Subcutaneous adipose tissue (tissue), 4 donors: ENCODE data around the gene TOMM40L. TPM values are rescaled to one million over a fixed set of nuclear protein-coding genes. Genes with fewer than 3 reads are reported as not detected.

Experiments
- total RNA-seq, 4 donors: library from RNA; depleted of rRNA; stranded (reverse); fragments of >200 nt; gene quantifications; one replicate each; pipeline ENCODE4 v1.1.0, GENCODE V29; 2016
- TF ChIP-seq, protein P1 (sequence below): fragments of 450-650 bp; IDR thresholded peaks from one replicate; pipeline ENCODE4 v1.5.1; 2016; ENCODE audit warnings: low read depth, mild to moderate bottlenecking, control low read depth, antibody characterized with exemption, moderate library complexity

Gene TOMM40L
- total RNA-seq, 4 donors from 2014 or later: 7.5 to 10.6 (median 9.9) TPM

DNA sequence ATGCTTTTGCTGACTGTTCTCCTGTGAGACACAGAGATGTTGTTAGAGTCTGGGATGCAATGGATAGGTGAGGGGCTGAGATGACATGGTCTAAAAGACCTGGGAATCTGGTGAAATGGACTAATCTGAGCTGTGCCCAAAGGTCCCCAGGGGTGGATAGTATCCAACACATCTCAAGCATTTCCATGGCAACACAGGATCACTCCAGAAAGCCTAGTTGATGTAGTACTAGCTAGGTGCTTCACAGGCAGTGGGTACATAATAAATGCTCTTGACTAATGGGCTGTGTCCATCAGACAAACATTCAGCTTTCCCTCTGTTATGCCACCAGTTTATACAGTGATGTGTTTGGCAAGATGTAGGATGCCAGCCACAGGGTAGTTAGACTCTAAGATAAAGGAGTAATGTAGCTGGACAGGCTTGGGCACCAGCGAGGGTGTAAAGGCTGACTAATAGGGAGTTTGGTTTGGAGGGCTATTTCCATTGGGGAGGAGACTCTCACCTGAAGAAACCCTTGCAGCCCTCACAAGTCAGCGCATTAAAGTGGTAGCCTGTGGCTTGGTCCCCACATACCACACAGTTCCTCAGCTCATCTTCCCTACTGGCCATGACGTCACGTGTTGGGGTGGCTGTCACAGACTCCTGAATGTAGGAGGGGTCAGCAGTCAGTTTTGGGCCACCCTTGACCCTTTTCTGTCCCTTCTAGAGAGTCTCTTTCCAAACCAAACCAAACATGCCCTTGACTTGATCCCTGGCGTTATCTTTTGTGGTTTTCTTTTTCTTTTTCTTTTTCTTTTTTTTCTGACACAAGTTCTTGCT, 10.3 kb downstream of the TOMM40L start:
- TF ChIP-seq, protein P1, sequence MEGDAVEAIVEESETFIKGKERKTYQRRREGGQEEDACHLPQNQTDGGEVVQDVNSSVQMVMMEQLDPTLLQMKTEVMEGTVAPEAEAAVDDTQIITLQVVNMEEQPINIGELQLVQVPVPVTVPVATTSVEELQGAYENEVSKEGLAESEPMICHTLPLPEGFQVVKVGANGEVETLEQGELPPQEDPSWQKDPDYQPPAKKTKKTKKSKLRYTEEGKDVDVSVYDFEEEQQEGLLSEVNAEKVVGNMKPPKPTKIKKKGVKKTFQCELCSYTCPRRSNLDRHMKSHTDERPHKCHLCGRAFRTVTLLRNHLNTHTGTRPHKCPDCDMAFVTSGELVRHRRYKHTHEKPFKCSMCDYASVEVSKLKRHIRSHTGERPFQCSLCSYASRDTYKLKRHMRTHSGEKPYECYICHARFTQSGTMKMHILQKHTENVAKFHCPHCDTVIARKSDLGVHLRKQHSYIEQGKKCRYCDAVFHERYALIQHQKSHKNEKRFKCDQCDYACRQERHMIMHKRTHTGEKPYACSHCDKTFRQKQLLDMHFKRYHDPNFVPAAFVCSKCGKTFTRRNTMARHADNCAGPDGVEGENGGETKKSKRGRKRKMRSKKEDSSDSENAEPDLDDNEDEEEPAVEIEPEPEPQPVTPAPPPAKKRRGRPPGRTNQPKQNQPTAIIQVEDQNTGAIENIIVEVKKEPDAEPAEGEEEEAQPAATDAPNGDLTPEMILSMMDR: no peak

DNA sequence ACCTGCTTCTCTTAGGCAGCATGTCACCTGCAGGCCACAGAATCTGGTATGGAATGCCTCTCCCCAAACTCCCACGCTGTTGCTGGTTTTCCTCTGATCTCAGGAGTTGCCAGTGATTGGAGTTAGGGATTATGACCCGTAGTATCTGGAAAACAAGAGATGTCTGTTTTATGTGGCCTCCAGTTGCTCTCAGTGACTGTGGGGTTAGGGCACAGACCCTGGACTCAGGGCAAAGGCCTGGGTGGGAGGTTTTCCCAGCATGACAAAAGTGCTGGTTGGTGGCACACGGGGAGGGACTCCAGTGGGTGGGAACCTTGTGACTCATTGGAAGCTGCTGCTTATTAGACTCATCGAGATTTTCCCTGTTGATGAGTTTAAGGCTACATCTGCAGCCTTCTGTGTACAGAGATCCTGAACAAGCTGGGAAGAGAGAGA, 12.2 kb downstream of the TOMM40L start, which contains the start of gene NR1I3:
NR1I3 (minus strand) TSS at position 165 of the 435 bp plus-strand sequence. CDS start 1,638 bp downstream, outside the sequence.
- TF ChIP-seq, protein P1: no peak

DNA sequence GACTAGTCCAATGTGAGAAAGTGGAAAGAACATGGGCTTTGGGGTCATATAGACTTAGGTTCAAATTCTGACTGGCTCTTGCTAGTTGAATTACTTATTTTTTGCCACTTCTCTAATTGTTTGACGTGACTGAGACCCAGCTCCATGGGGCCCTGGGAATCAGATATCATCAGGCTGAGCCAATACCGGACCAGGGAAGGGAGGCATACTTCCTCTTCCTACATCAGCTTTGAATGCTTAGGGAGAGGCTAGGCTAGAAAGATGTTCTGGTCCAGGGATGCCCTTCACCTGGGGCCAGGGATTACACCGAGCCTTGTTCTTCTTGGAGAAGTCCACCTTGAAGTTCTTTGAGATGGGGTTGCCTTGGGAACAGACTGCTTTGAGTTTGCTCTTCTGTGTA, 15.8 kb downstream of the TOMM40L start:
- TF ChIP-seq, protein P1: no peak

DNA sequence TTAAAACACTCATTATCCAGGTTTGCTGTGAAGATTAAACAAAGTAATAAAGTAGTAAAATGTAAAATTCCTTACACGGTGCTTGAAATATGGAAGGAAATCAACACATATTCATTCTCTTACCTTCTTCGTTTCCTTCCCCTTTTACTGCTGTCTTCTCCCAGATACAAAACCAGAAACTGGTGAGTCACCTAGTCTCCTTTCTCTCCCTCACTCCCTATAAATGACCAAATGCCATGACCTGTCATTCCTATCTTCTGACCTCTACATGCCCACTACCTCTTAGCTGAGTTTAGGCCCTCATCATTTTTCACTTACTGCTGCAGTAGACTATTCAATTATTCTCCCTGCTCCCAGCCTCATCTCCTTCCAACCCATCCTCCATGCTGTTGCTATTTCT, 16.5 kb downstream of the TOMM40L start:
- TF ChIP-seq, protein P1: no peak

DNA sequence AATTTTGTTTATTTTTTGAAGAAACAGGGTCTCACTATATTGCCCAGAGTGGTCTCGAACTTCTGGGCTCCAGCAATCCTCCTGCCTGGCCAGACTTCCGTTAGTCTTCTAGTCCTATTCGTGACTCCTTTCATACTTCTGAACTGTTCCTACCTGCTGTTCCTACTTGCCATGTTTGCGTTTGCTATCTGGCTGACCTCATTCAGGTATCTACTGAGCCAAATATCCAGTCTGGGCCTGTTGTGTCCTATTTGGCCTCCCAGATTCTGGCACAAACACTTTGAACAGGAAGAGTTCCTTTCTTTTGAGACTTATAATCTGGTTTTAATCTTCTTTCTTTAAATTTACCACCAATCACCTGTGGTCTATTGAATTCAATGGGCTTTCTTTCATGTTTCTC, 19.0 kb downstream of the TOMM40L start:
- TF ChIP-seq, protein P1: no peak

DNA sequence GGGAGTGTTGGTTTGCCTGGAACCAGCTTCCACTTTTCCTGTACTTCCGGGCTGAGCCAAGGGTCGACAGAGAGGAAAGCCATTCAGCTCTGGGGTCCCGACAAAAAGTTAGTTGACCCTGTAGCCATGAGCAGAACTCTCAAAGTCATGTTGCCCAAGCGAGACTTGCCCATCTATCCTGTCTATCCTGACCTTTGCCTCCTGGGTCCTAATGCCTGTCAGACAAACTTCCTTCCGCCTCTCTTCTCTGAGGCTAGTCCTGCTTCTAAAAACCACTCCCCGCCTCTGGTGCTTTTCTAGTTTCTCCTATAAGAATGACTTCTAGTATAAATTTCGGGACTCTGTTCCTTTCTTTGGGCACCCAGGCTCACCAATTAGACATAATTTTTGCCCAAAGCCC, 25.0 kb downstream of the TOMM40L start:
- TF ChIP-seq, protein P1: no peak

DNA sequence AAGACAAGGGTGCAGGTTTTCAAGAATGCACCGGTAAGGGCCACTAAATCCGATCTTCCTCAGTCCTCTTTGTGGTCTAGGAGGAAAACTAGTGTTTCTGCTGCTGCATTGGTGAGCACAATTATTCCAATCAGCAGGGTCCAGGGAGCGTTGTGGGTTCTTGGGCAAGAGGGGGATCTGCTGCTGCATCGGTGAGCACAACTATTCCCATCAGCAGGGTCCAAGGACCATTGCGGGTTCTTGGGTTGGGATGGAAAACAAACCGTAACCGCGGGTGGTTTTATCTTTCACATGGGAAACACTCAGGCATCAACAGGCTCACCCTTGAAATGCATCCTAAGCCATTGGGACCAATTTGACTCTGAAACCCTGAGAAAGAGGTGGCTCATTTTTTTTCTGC, 25.7 kb downstream of the TOMM40L start:
- TF ChIP-seq, protein P1: no peak
